PC-3 (cell line): ENCODE results near the gene CHST14.

Source experiments
- CTCF ChIP-seq: fragments of 300-600 bp; sonication (generic); conservative IDR thresholded peaks from 2 replicates; pipeline ENCODE4 v1.5.1; 2017; ENCODE audit warnings: antibody characterized with exemption, low read depth, mild to moderate bottlenecking, low read length
- EZH2 ChIP-seq: fragments of 300-600 bp; sonication (generic); IDR thresholded peaks from one replicate; pipeline ENCODE4 v1.6.1; 2017; ENCODE audit warnings: antibody characterized with exemption, mild to moderate bottlenecking, low read length; ENCODE audit not compliant: unreplicated experiment

GRCh38 chr15:40463279-40463678 is 7.5 kb upstream of the CHST14 start:
- TF ChIP-seq CTCF (no peak), EZH2 (no peak)
